Upper lobe of left lung (tissue), 6 donors: ENCODE data around the gene ISL2. TPM values are rescaled to one million over a fixed set of nuclear protein-coding genes. Genes with fewer than 3 reads are reported as not detected.

Experiments used
- ATAC-seq, 2 donors: fragments of 200-7000 bp; cut with Tn5 transposase; one replicate each; pipeline ENCODE4 v1.9.1; 2022; ENCODE audit warnings: mild to moderate bottlenecking in 2 of 2, moderate library complexity in 2 of 2; ENCODE audit not compliant: low FRiP score in 2 of 2
- DNase-seq, 2 donors: peaks; one replicate each; pipeline ENCODE4 v3.0.0-alpha.2; 2019 to 2020
- H3K27ac ChIP-seq, 4 donors: fragments of 200-600 bp; sonication (generic); one replicate each; pipeline ENCODE4 v1.5.1; 2016 to 2019
- H3K27me3 ChIP-seq, 4 donors: fragments of 200-600 bp; sonication (generic); one replicate each; pipeline ENCODE4 v1.5.1; 2017 to 2019
- H3K36me3 ChIP-seq, 4 donors: fragments of 200-600 bp; sonication (generic); one replicate each; pipeline ENCODE4 v1.5.1; 2016 to 2019
- H3K4me1 ChIP-seq, 4 donors: fragments of 200-600 bp; sonication (generic); one replicate each; pipeline ENCODE4 v1.5.1; 2018 to 2019
- H3K4me3 ChIP-seq, 4 donors: fragments of 200-600 bp; sonication (generic); one replicate each; pipeline ENCODE4 v1.5.1; 2017 to 2019; ENCODE audit warnings: mild to moderate bottlenecking in 2 of 4, moderate library complexity in 1 of 4
- H3K9me3 ChIP-seq, 4 donors: fragments of 200-600 bp; sonication (generic); one replicate each; pipeline ENCODE4 v1.5.1; 2018 to 2019
- EP300 ChIP-seq, 4 donors: sonication (generic); formaldehyde crosslinking; IDR thresholded peaks; one replicate each; pipeline ENCODE4 v1.5.1; 2017; ENCODE audit warnings: antibody characterized with exemption in 4 of 4, control low read depth in 2 of 4
- POLR2A ChIP-seq, 4 donors: fragments of 450-650 bp; IDR thresholded peaks; one replicate each; pipeline ENCODE4 v1.5.1; 2016 to 2017; ENCODE audit warnings: antibody characterized with exemption in 4 of 4, mild to moderate bottlenecking in 2 of 4
- POLR2AphosphoS5 ChIP-seq, 2 donors: sonication (generic); formaldehyde crosslinking; IDR thresholded peaks; one replicate each; pipeline ENCODE4 v1.5.1; 2017; ENCODE audit warnings: antibody characterized with exemption in 2 of 2
- WGBS, 2 donors: methylation state at CpG; one replicate each; pipeline ENCODE4 v1.1.5; 2017 to 2018; 5-methylcytosine and 5-hydroxymethylcytosine counted together
- total RNA-seq, 6 donors: library from RNA; depleted of rRNA in 4 of 6; stranded (reverse); fragments of >200 nt in 4 of 6; gene quantifications; one replicate each; pipeline versions ENCODE4 v1.1.0 to v1.2.1, GENCODE V29; 2016 to 2021
- TF ChIP-seq, protein P1 (sequence below), 6 experiments: fragments of 450-650 bp in 4 of 6; fragments of 200-600 bp in 2 of 6; sonication (generic) in 2 of 6; IDR thresholded peaks; one replicate each; pipeline ENCODE4 v1.5.1; 2016 to 2019; ENCODE audit warnings: antibody characterized with exemption in 6 of 6
- donor health status: DM: no; HTN: no; CAD: no; lungs with moderate emphysema.
- donor health status: DM: no; HTN: yes; CAD: no; lungs with severe emphysema.

ISL2 gene
- total RNA-seq, 6 donors from 2014 or later, result 0.34 to 1.8 (median 0.47) TPM; not detected in 2

DNA sequence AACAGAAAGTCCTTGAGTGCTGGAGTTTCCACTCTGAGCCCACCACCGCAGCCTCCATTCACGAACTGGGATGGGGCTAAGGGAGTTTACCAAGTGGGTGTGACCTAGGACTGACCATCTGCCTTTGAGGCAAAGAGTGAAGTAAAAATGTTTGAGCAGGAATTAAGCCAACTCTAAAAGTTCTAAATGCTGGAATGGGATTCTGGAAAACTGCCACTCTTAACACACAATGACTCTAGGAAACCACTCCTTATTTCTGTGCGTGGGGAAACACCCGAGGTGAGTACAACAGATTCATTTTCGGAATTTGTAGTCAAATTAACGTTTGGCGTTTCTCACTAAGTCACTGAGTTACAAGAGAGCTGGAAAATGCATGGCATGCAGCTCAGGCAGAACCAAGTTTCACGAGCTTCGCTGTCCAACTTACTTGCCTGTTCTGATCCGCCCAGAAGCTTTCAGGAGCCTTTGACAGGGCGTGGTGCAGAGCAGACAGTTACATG is 31.6 kb downstream of the ISL2 start:
- TF ChIP-seq POLR2A (IDR thresholded peaks at IDR 0.05), result no peak
- no peak for TF ChIP-seq POLR2AphosphoS5 (IDR thresholded peaks at IDR 0.05)
- TF ChIP-seq, protein P1, sequence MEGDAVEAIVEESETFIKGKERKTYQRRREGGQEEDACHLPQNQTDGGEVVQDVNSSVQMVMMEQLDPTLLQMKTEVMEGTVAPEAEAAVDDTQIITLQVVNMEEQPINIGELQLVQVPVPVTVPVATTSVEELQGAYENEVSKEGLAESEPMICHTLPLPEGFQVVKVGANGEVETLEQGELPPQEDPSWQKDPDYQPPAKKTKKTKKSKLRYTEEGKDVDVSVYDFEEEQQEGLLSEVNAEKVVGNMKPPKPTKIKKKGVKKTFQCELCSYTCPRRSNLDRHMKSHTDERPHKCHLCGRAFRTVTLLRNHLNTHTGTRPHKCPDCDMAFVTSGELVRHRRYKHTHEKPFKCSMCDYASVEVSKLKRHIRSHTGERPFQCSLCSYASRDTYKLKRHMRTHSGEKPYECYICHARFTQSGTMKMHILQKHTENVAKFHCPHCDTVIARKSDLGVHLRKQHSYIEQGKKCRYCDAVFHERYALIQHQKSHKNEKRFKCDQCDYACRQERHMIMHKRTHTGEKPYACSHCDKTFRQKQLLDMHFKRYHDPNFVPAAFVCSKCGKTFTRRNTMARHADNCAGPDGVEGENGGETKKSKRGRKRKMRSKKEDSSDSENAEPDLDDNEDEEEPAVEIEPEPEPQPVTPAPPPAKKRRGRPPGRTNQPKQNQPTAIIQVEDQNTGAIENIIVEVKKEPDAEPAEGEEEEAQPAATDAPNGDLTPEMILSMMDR (IDR thresholded peaks at IDR 0.05), result no peak
- TF ChIP-seq EP300 (IDR thresholded peaks at IDR 0.05), result no peak
- Histone ChIP-seq H3K4me3 (no peak overlapping the region), H3K9me3 (no peaks in the 10 kb centered on the region), H3K27ac (no peak overlapping the region), H3K36me3 (peaks cover 0 to 7% (median 0%) of the 10 kb centered on the region in 4 donors), H3K4me1 (peaks cover 6 to 15% (median 10%) of the 10 kb centered on the region in 4 donors), H3K27me3 (no peaks in the 10 kb centered on the region)
- 48 to 57% methylated on average over 10 to 11 of the region's 11 CpGs for WGBS, 2 donors
- DNase-seq (no peak), ATAC-seq (peak; percentile 61 to 67)

DNA sequence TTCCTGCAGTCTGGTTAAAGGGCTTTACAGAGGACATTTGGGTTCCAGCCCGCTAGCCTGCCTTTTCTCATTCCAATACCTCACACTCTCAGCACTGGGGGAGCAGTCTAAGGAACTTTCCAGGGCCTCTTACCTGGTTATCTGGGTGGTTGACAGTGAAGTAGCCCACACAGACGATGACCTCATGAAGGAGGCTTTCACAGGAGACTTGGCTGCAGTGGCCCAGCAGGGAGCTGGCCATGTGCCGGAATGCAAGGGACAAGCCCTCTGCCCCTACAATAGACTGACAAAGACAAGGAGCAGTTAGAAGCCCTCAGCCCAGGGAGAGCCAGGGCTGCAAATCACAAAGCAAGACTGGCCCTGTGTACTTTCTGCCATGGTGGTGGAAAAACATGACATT is 39.5 kb downstream of the ISL2 start:
- H3K9me3 ChIP-seq, result no peaks in the 10 kb centered on the region
- WGBS, 2 donors, result 92 to 95% methylated on average over 3 of the region's 3 CpGs
- TF ChIP-seq EP300 (IDR thresholded peaks at IDR 0.05), result no peak
- no peak for TF ChIP-seq POLR2AphosphoS5 (IDR thresholded peaks at IDR 0.05)
- TF ChIP-seq, protein P1 (IDR thresholded peaks at IDR 0.05), result no peak
- no peak for TF ChIP-seq POLR2A (IDR thresholded peaks at IDR 0.05)
- ATAC-seq, result no peak
- DNase-seq, result no peak
- no peak overlapping the region for H3K27ac ChIP-seq
- peaks cover 0 to 15% (median 5%) of the 10 kb centered on the region in 4 donors for H3K36me3 ChIP-seq
- no peaks in the 10 kb centered on the region for H3K27me3 ChIP-seq
- H3K4me3 ChIP-seq, result no peak overlapping the region
- H3K4me1 ChIP-seq, result no peaks in the 10 kb centered on the region

DNA sequence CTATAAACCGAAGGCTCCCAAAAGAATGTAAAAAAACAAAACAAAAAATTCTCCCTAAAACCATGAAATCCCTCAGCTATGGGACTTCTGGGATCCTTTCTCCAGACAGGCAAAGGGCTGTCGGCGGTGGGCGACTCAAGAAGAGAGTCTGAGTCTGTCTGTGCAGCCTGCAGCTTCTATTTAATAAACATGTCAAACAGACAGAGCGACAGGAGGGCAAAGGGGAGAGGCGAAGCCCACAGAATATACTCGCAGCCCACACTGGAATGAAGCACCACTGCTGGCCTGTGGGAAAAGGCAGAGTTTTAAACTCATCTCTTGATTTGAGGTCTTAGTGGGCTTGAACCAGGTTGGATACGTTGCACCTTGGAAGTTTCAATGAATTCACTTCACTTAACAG is 40.2 kb downstream of the ISL2 start:
- no peak for ATAC-seq
- H3K27me3 ChIP-seq, result no peaks in the 10 kb centered on the region
- H3K36me3 ChIP-seq, result peaks cover 0 to 18% (median 5%) of the 10 kb centered on the region in 4 donors
- TF ChIP-seq EP300 (IDR thresholded peaks at IDR 0.05) (no peak), POLR2A (IDR thresholded peaks at IDR 0.05) (no peak), POLR2AphosphoS5 (IDR thresholded peaks at IDR 0.05) (no peak)
- TF ChIP-seq, protein P1 (IDR thresholded peaks at IDR 0.05), result no peak
- no peaks in the 10 kb centered on the region for H3K4me1 ChIP-seq
- H3K9me3 ChIP-seq, result no peaks in the 10 kb centered on the region
- WGBS, 2 donors, result 82 to 83% methylated on average over 8 of the region's 8 CpGs
- H3K27ac ChIP-seq, result no peak overlapping the region
- no peak for DNase-seq
- no peak overlapping the region for H3K4me3 ChIP-seq

DNA sequence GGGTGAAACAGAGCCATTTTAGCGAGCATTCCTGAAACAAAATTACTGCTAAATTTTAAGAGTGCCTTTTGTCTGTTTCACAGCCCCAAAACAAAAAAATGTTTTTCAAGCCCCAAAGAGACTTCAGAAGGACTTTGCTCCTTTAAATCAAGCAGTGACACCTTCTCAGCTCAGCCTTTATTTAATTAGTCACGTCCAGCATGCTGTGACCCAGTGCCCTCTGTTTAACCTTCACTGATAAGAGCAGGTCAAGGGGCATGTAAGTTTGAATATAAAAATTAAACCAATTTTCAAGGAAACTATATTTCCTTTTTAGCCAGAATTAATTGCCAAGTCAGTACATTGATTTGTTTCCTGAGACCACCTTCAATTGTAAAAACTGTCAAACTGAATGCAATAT is 40.6 kb downstream of the ISL2 start:
- no peaks in the 10 kb centered on the region for H3K27me3 ChIP-seq
- whole genome bisulfite sequencing, 2 donors, result 72 to 75% methylated on average over 2 of the region's 2 CpGs
- no peaks in the 10 kb centered on the region for H3K9me3 ChIP-seq
- TF ChIP-seq EP300 (IDR thresholded peaks at IDR 0.05), result no peak
- TF ChIP-seq, protein P1 (IDR thresholded peaks at IDR 0.05), result no peak
- TF ChIP-seq POLR2A (IDR thresholded peaks at IDR 0.05), result no peak
- no peak for TF ChIP-seq POLR2AphosphoS5 (IDR thresholded peaks at IDR 0.05)
- ATAC-seq, result no peak
- no peak for DNase-seq
- no peak overlapping the region for H3K4me3 ChIP-seq
- H3K36me3 ChIP-seq, result peaks cover 0 to 17% (median 5%) of the 10 kb centered on the region in 4 donors
- H3K27ac ChIP-seq, result no peak overlapping the region
- H3K4me1 ChIP-seq, result no peaks in the 10 kb centered on the region

DNA sequence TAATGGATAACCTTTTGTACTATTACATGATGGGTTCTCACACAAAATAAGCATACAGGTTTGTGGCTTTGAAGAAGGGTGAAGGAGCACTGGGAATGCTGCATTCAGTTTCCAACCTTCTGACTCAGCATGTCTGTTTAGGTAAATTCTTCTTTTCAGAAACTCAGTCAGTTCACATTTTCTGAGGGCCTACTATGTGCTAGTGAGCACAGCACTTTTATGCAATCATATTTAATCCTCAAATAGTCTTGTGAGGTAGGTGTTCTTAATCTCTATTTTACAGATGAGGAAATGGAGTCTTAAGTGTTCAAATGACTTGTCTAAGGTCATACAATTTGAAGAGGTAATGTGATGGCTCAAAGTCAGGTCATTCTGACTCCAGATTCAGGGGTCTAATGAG is 41.2 kb downstream of the ISL2 start:
- Histone ChIP-seq H3K27me3 (no peaks in the 10 kb centered on the region), H3K9me3 (no peaks in the 10 kb centered on the region)
- no peak for TF ChIP-seq POLR2AphosphoS5 (IDR thresholded peaks at IDR 0.05)
- TF ChIP-seq EP300 (IDR thresholded peaks at IDR 0.05), result no peak
- TF ChIP-seq, protein P1 (IDR thresholded peaks at IDR 0.05), result no peak
- TF ChIP-seq POLR2A (IDR thresholded peaks at IDR 0.05), result no peak

More for the DNA sequence above, 41.2 kb downstream of the ISL2 start:
- H3K4me3 ChIP-seq, result no peak overlapping the region
- no peak for ATAC-seq
- no peak overlapping the region for H3K27ac ChIP-seq
- H3K4me1 ChIP-seq, result no peaks in the 10 kb centered on the region
- DNase-seq, result no peak
- peaks cover 0 to 11% (median 5%) of the 10 kb centered on the region in 4 donors for H3K36me3 ChIP-seq
